GM19467 (cell line): ENCODE data around the gene HNRNPR.
"Not testable (repeated sequence)": the region's sequence is repeated elsewhere in the genome, so short reads cannot be mapped to it uniquely, and the experiment has no call there.

ENCODE experiments used
- ATAC-seq: cut with Tn5 transposase; IDR thresholded peaks from one replicate; pipeline ENCODE4 v1.9.1; 2021; ENCODE audit warnings: mild to moderate bottlenecking, moderate library complexity; ENCODE audit not compliant: unreplicated experiment

The HNRNPR gene

GRCh38 chr1:23331713-23332112 is 12.4 kb downstream of the HNRNPR start:
- no peak for ATAC-seq

GRCh38 chr1:23330846-23331245 is 13.2 kb downstream of the HNRNPR start:
- no peak for ATAC-seq

- ATAC-seq: no peak
These were observed 18.7 kb downstream of the HNRNPR start for GRCh38 chr1:23325393-23325792.

GRCh38 chr1:23322770-23323169 is 21.3 kb downstream of the HNRNPR start:
- ATAC-seq: no peak

GRCh38 chr1:23310280-23310679 is 33.8 kb downstream of the HNRNPR start:
- ATAC-seq: not testable (repeated sequence)

GRCh38 chr1:23304140-23304620 is 39.9 kb downstream of the HNRNPR start:
- no peak for ATAC-seq

GRCh38 chr1:23303524-23303923 is 40.6 kb downstream of the HNRNPR start:
- no peak for ATAC-seq

- no peak for ATAC-seq
These were observed 47.2 kb downstream of the HNRNPR start for GRCh38 chr1:23296931-23297330.

GRCh38 chr1:23291706-23292105 is 52.4 kb downstream of the HNRNPR start:
- ATAC-seq: no peak

GRCh38 chr1:23290836-23291565 is 53.1 kb downstream of the HNRNPR start:
- no peak for ATAC-seq

- ATAC-seq: no peak
These were observed 55.4 kb downstream of the HNRNPR start for GRCh38 chr1:23288671-23289070.

- no peak for ATAC-seq
These were observed 55.9 kb downstream of the HNRNPR start for GRCh38 chr1:23288201-23288600.

- no peak for ATAC-seq
These were observed 57.7 kb downstream of the HNRNPR start for GRCh38 chr1:23286401-23286800.

GRCh38 chr1:23283667-23284602 is 60.1 kb downstream of the HNRNPR start:
- ATAC-seq: no peak

GRCh38 chr1:23282957-23283356 is 61.1 kb downstream of the HNRNPR start:
- no peak for ATAC-seq

- ATAC-seq: no peak
These were observed 65.4 kb downstream of the HNRNPR start for GRCh38 chr1:23278717-23279116.

GRCh38 chr1:23276531-23276930 is 67.6 kb downstream of the HNRNPR start:
- ATAC-seq: no peak

GRCh38 chr1:23274134-23274505 is 70.0 kb downstream of the HNRNPR start:
- no peak for ATAC-seq

- ATAC-seq: no peak
These were observed 70.5 kb downstream of the HNRNPR start for GRCh38 chr1:23273450-23274133.

- ATAC-seq: no peak
These were observed 80.7 kb downstream of the HNRNPR start for GRCh38 chr1:23263380-23263887.

- not testable (repeated sequence) for ATAC-seq
These were observed 86.0 kb downstream of the HNRNPR start for GRCh38 chr1:23258082-23258481.
